OCI-M1 (cell line): ENCODE data around the gene CR2.
"Not testable (repeated sequence)": the region's sequence is repeated elsewhere in the genome, so short reads cannot be mapped to it uniquely, and the experiment has no call there.

Source experiments
- DNase-seq: peaks from one replicate; lab custom pipeline; 2025; lab: John Stamatoyannopoulos, UW

CR2 gene

GRCh38 chr1:207504438-207504837, 50.3 kb downstream of the CR2 start:
- DNase-seq = no peak

GRCh38 chr1:207510444-207510843, 56.3 kb downstream of the CR2 start:
- no peak for DNase-seq

GRCh38 chr1:207514890-207515289, 60.8 kb downstream of the CR2 start:
- no peak for DNase-seq

GRCh38 chr1:207516729-207517128, 62.6 kb downstream of the CR2 start:
- peak; percentile 25 for DNase-seq

- peak; percentile 66 for DNase-seq
Observed at GRCh38 chr1:207518608-207519236, 64.6 kb downstream of the CR2 start.

- peak; percentile 99 for DNase-seq
Observed at GRCh38 chr1:207519505-207520399, 65.6 kb downstream of the CR2 start.

GRCh38 chr1:207520400-207521345, 66.5 kb downstream of the CR2 start:
- peak; percentile 84 for DNase-seq

GRCh38 chr1:207525239-207525638, 71.1 kb downstream of the CR2 start:
- not testable (repeated sequence) for DNase-seq

GRCh38 chr1:207528401-207528800, 74.3 kb downstream of the CR2 start:
- DNase-seq = not testable (repeated sequence)

GRCh38 chr1:207536263-207536662, 82.1 kb downstream of the CR2 start:
- DNase-seq = not testable (repeated sequence)
